Left hindlimb (tissue), 1 donor: ENCODE results near the gene GALNT9.

ENCODE experiments used
- DNase-seq: peaks from one replicate; pipeline ENCODE4 v3.0.0-alpha.2; 2018

GALNT9 gene

DNA sequence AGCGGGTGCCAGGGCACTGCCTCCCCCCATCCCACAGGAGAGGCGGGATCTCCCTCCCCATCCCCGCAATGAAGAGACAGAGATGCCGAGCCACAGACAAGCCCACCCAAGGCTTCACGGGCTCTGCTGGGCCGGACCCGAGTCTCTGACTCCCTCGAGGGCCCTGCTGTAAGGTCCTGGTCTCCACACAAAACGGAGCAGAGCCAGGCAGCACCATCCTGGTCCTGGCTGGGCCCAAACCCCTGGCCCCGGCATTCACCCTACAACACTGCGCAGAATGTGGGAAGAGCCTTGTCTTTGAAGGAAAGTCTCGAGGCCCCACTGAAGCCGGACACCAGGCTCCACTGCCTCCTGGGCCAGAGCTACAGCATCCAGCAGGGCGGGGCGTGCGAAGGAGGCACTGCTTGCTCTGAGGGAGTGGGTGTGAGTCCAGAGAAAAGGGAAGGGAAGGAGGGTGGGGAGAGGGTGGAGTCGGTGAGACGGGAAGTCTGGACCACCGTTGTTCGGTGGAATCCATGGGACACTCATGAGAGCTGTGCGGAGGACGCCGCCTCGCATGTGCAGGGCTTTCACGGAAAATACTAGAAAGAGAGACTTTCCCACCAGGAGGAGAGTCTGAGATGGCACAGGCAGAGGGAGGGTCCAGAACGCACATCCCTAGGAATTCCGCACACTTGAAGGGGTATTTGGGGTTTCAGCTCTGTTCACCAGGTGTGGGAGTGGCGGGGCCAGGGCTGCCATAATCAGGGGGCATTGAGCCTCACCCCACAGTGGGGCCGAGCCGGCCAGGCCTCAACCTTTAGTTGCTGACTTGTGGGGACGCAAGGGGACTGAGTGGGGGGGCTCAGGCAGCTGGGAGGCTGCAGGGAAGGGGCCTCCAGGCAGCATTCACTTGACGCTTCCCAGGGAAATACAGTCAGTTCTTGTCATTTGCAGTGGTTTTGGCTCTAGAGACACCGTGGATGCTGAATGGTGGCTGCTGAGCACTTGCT is 36.8 kb downstream of the GALNT9 start:
- no peak for DNase-seq

DNA sequence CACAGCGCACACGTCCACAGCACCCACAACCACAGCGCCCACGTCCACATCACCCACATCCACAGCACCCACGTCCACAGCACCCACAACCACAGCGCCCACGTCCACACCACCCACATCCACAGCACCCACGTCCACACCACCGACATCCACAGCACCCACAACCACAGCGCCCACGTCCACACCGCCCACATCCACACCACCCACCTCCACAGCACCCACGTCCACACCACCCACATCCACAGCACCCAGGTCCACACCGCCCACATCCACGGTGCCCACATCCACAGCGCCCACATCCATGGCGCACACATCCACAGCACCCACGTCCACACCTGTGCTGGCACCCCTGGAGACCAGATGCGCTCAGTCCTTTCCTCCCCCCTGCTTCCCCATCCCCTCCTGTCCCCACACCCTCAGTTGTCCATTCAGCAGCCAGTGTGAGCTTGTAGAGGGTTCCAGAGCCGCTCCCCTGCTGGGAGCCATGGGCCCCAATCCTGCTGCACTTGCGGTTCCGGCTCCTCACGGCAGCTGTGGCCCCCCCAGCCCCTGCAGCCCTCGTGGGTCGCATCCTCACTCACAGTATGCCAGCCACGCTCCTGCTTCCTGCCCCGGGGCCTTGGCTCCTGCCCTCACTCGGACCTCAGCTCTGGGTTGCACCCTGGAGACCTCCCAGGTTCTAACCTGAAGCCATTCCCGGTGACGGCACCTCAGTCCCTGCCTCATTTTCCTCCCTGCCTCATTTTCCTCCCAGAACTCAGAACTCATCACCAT is 37.8 kb downstream of the GALNT9 start:
- no peak for DNase-seq

DNA sequence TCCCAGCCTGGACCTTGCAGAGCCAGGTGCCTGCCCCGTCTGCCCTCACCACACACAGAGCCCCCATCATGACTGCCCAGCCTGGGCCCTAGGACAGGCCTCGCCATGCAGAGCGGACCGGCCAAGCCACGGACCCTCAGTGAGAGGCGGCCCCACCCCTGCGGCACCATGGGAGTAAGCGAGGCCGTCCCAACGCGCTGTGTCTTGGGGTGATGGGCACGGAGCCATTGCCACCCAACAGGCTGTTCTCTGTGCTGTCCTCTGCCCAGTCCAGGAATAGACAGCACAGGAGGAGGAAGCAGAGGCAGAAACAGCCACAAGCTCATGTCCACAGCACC is 39.2 kb downstream of the GALNT9 start:
- no peak for DNase-seq

DNA sequence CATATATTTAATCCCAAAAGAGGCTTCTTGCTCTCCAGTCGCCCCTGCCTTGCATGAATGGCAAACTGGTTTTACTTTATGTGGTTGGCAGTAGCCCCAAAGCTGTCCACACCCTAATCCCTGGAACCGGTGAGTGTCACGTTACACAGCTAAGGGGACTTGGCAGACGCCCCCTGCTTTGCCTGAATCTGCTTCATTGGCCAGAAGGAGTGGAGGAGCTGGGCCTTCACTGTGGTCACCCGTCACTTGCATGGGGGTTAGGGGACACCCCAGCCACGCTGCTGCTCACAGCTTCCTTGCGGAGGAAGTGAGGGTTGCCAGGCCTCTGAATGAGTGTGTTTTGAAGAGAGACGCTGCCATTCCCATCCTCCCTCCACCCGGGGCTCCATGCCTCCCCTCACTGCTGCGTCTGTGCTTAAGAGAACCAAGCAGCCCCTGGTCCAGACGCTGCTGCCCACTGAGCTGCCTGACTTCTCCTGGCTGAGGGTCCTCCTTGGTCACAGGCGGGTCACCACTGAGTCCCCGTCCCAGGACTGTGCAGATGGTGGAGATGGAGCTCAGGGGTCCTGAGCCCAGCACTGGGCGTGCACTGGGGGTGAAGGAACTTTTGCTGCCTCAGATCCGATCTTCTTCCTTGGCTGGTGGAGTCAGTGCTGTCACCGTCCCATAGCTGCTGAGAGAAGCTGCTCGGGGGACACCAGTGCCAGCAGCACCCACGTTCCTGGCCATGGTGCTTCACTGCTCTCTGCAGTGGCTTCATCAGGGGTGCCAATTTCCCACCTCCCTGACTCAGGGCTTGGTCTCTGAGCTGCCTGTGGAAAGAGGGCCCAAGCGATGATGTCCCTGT is 39.8 kb downstream of the GALNT9 start:
- no peak for DNase-seq

DNA sequence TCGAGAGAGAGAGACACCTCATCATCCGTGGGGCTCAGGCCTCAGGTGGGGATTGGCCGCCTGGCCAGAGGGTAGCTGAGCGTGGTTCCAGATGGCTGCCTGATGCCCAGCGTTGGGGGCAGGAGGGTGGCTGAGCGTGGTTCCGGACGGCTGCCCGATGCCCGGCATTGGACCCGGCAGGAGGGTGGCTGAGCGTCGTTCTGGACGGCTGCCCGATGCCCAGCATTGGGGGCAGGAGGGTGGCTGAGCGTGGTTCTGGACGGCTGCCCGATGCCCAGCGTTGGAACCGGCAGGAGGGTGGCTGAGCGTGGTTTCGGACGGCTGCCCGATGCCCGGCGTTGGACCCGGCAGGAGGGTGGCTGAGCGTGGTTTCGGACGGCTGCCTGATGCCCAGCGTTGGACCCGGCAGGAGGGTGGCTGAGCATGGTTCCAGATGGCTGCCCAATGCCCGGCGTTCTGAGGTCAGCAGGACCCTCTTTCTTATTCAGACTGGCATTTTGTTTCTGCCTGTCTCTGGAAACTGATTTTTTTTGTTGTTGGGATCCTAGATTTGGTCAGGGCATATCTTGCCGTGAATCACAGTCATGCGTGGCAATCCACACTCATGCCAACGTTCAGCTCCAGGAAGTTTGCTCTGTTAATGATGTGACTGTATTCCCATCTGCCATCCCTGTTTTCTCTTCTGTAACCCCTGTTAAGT is 40.7 kb downstream of the GALNT9 start:
- DNase-seq = no peak

DNA sequence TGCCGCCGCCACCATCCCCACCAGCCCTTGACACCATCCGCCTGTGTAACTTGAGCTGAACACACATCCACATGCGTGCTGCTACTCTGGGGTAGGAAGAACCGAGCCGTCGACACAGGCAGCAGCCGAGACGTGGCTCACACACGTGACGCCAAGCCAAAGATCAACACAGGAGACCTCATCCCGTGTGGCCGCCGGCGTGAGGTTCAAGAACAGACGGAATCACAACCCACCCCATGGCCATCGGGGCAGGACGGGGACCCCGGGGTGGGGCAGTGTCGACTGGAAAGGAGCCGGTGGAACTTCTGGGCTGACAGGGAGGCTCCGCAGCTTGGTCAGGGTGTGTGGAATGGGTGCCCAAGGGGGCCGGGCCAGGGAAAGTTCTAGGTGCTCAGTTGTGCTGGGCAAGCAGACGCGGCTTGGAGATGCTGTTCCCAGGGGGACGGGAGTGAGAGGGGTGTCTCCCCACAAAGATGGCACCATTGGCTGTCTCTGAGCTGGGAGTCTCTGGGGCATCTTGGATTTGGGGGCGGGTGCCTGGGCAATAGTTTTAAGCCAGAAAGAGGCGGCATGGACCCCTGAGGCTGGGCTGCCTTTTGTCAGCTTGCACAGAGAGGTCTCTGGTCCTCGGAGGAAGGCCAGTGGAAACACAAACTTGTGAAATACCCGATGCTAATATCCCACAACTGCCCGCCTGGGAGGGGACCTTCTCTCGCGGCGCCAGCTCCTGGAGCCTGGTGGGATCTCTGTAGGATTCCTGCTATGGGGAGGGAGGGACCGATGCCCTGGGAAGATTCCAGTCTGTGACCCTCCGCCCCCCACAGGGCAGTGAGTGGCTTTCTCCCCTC is 41.8 kb downstream of the GALNT9 start:
- no peak for DNase-seq

DNA sequence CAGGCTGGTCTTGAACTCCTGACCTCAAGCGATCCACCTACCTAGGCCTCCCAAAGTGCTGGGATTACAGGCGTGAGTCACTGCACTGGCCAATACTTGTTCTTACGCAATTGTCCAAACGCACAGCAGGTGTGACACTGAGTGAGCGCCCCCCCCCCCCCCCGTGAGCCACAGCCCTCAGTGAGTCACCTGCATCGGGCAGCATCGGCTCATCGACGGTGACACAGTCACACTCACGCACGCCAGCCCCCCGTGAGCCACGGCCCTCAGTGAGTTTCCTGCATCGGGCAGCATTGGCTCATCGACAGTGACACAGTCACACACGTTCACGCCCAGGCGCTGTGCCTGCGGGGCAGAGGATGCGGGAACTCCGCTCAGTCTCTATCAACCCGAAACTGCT is 42.5 kb downstream of the GALNT9 start:
- no peak for DNase-seq

DNA sequence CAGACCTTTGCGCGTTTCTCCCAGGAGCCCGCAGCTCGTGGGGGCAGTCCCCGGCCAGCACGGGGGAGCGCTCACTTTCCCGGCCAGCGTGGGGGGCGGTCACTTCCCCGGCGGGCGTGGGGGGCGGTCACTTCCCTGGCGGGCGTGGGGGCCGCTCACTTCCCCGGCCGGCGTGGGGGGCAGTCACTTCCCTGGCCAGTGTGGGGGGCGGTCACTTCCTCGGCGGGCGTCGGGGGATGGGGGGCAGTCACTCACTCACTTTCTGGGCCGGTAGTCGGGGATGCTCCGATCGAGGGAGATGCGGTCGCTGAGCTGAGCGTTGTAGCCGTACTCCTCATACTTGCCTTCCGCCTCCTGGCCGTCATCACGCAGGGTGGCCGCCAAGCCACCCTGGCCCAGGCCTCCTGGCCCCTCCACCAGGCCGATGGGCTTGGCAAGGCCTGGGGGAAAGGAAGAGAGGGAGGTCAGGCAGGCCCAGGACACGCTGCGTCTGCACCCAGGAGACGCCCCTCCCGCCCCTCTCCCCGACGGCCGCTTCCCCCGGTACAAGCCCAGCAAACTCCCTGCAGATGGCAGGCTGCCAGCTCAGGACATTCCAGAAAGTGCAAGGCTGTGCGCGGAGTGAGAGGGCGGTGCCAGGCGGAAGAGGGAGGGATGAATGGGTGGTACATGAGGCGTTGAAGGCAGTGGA is 43.3 kb downstream of the GALNT9 start:
- peak; percentile 84 for DNase-seq

DNA sequence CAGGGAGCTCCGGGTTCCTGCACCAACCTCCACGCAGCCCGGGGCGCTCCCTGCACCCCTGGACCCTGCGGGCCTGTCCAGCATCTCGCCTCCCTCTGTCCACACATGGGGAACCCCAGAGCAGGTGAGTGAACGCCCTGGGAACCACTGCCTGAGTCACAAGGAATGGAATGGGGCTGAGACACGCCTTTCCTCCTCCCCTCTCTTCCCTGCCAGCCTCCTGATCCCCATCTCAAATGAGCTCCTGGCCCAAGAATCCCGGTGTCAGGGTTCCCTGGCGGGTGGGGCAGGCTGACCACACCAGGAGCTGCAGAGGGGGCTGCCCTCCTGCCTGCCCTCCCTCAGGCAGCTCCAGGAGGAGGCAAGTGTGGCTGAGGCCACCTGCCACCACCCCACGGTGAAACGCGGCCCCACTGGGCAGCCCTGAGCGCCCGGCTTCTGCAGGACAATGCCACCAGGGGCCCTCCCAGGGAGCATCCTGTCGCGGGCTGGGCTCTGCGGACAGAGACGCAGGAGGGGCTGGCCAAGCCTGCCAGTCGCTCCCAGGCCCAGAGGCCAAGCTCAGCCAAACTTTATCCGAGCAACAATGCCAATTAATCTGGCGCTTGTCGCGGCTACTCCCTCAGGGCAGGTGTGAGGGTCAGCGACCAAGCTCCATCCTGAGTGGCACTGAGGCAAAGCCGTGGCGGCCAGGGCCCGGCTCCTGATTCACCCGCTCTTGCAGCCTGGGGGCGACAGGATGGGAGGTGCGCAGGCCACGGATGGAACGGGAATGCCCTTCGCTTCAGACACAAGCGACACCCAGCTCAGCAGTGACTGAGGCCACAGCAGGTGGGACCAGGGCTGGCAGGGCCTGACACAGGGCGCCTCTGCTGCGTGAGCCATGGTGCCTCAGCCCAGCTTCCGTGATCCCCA is 44.3 kb downstream of the GALNT9 start:
- no peak for DNase-seq

DNA sequence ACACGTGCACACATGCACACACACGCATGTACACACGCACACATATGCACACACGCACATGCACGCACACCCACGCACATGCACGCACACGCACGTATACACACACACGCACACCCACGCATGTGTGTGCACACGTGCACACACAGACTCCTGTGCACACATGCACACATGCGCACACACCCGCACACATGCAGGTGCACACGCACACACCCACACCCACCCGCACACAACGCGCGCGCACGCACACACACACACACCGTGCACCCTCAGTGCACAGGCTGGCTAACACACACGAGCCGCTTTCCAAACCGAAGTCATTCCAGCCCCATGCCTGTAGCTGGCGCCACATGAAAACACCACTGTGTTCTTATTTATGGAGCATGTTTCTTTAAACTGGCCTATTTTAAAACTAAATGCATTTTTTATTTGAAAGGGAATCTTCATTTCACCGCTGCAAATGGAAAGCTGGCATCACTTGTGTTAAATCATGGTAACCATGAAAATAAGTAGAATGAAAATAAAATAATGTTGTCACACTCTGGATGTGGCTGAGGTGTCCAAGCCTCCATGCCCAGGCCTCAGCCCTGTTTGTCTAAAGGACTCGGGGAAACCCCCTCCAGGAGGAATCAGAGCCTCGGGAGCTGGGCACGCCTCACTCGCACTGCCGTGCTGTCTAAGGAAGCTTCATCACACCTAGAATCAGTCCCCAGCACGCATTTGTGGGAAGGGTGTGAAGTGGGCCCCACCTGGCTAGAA is 45.1 kb downstream of the GALNT9 start:
- no peak for DNase-seq

DNA sequence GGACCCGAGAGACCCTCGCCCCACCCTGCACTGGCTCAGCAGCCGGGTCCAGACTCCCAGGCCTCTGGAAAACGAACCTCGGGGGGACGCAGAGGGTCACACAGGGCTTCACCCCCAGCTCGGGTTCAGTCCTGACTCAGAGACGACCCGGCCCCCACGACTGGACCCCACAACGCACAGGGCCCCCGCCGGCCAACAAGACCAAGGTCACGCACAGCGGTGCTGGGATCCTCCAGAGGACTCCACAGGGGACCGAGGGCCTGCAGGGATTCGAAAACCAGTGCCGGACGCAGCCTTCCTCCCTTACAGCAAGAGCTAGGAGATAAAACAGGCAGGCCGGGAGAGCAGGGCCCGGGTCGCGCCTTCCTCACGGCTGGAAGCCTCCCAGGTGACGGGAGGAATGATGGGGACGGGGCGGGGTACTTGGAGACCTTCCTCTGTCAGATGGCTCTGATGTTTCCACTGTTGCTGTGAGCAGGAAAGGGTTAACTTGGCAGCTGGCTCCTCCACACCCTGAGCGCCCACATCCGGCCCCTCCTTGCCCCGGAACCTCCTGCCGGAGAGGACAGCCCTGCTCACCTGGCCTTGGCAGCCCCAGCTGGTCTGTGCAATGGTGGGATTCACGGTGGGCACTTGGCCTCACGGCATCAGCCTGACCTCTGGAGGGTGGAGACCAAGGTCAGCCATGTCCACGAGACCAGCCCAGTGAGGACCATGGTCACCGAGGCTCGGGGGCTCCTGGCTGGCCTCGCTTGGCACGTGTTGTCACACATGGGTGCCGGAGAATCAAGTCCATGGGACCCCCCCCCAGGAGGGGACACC is 46.2 kb downstream of the GALNT9 start:
- no peak for DNase-seq

DNA sequence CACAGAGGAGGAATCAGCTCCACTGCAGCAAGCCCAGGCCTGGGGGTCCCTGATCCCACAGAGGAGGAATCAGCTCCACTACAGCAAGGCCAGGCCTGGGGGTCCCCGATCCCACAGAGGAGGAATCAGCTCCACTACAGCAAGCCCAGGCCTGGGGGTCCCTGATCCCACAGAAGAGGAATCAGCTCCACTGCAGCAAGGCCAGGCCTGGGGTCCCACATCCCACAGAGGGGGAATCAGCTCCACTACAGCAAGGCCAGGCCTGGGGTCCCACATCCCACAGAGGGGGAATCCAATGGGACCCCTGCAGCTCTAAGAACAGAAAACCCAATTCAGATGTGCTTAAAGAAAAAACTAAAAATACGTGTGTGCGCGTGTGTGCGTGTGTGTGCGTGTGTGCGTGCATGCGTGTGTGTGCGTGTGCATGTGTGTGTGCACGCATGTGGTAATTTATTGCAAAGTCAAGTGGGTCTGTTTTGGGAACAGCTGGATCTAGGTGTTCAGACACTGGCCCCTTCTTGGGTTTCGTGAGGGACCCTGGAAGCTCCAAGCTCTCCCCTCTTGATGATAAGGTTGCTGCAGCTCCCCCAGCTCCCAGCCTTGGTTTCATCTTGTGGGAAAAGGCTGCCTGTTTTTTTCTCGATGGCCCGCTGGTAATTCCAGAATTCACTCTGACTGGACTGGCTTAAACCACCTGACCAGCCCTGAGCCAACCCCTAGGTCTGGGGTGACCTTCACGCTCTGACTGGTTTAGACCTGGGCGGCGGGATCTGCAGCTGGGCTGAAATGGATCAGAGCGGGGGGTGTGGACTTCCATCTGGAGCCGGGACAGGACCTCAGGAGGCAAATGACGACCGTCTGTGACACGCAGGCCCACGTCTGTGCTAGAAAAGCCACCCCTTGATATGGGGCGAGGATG is 47.1 kb downstream of the GALNT9 start:
- no peak for DNase-seq

DNA sequence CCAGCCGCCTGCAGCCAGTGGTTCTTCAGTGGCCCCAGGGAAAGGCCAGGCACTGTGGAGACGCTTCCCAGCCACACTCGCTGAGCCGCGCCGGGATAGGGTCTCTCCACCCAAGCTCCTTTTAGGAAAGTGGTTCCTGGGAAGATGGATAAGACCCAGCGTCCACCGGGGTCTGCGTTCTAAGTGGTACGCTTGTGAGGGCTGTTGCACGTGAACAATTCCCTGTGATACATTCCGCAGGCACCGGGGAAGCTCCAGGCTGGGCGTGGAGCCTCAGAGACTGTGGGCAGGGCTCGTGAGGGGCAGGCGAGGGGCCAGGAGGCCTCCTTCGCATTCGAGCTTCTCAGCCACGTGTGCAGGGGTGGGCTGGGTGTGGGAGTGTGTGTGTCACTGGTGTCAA is 48.4 kb downstream of the GALNT9 start:
- DNase-seq = no peak

DNA sequence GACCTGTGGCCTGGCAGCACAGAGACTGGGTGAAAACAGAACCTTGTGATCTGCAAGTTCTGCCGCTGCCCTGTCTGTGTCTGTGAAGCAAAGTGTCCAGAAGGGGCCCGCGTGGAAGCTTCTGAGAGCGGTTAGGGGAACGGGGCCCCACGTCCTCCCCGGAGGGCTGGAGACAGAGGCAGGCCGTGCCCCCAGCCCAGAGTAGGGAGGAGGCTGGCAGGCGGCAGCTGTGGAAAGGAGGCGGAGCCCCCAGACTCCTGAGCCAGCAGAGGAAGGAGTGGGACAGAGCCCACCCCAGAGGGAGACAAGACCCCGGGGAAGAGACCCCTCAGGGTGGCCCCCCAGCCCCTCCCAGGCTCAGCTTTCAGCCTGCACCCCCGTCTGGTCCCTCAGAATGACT is 49.0 kb downstream of the GALNT9 start:
- DNase-seq = no peak

DNA sequence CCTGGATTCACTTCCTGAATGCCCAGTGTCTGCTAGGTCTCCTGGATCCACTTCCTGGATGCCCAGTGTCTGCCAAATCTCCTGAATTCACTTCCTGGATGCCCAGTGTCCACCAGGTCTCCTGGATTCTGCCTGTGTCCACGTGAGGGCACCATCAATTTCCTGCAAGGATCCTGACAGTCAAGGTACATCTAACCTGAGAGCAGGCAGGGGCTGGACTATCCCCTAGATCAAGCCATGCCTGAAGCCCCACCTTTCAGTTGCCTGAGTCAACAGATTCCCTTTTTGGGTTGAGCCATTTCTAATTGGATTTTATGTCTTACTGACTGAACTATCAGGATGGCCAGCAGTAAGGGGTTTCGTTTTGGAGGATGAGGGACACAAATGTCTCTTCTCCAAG is 49.5 kb downstream of the GALNT9 start:
- no peak for DNase-seq

DNA sequence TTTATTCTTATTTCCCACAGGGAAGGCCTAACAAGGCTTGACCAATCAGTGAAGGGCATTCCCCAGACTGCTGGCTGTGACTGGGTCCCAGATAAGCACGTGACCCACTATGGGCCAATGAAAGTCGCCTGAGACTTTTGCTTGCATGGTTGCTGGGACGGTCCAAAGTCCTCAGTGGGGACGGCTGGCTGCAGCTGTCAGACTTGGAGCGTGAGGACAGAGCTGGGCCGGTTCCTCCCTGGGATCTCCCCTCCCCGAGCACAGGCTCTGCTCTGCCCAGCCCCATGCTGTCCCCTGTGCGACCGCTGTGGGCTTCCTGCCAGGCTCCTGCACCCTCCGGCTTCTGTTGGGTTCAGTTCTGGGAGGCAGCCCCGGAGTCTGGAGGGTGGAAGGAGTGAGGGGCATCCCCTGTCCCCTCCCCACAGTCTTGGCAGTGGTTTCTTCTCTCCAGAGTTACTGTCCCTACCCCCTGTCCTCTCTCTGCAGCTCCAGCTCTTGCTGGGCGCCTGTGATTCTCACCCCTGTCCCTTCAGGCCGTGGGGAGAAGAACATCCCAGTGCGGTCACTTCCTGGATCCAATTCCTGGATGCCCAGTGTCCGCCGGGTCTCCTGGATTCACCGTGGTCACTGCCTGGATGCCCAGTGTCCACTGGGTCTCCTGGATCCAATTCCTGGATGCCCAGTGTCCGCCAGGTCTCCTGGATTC is 50.1 kb downstream of the GALNT9 start:
- peak; percentile 81 for DNase-seq
